ENCODE measurements around the gene CDT1.

GRCh38 chr16:88784074-88784855 is 19.3 kb upstream of the CDT1 start:
- TF ChIP-seq EZH2 (IDR thresholded peaks at IDR 0.05) (no peak), SP1 (IDR thresholded peaks at IDR 0.05; ENCODE audit: low read depth) (no peak), ELF1 (IDR thresholded peaks at IDR 0.05; ENCODE audit: borderline replicate concordance, low read depth) (no peak), POLR2AphosphoS5 (IDR thresholded peaks at IDR 0.05; ENCODE audit: low read depth, low read length) (peak; percentile 37; the same call in 1 of the 2 replicates), ZNF274 (IDR thresholded peaks at IDR 0.05; ENCODE audit: low read depth, low read length) (no peak), EZH2phosphoT487 (IDR thresholded peaks at IDR 0.05; ENCODE audit: borderline replicate concordance) (no peak), RAD21 (IDR thresholded peaks at IDR 0.05; ENCODE audit: low read depth) (no peak), ZFX (IDR thresholded peaks at IDR 0.05) (no peak)
- TF ChIP-seq, protein P1, sequence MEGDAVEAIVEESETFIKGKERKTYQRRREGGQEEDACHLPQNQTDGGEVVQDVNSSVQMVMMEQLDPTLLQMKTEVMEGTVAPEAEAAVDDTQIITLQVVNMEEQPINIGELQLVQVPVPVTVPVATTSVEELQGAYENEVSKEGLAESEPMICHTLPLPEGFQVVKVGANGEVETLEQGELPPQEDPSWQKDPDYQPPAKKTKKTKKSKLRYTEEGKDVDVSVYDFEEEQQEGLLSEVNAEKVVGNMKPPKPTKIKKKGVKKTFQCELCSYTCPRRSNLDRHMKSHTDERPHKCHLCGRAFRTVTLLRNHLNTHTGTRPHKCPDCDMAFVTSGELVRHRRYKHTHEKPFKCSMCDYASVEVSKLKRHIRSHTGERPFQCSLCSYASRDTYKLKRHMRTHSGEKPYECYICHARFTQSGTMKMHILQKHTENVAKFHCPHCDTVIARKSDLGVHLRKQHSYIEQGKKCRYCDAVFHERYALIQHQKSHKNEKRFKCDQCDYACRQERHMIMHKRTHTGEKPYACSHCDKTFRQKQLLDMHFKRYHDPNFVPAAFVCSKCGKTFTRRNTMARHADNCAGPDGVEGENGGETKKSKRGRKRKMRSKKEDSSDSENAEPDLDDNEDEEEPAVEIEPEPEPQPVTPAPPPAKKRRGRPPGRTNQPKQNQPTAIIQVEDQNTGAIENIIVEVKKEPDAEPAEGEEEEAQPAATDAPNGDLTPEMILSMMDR (IDR thresholded peaks at IDR 0.05 in 2 of 3, conservative IDR thresholded peaks at IDR 0.05 in 1 of 3; ENCODE audit: borderline replicate concordance in 1 of 3, insufficient read depth in 1 of 3, low read depth in 2 of 3, low read length in 2 of 3), result peak in 2 of 3 experiments; percentile 61 to 68; a peak in 4 of 6 replicates
